HG02884 (cell line): ENCODE measurements around the gene C5orf22.
"Not testable (repeated sequence)": the region's sequence is repeated elsewhere in the genome, so short reads cannot be mapped to it uniquely, and the experiment has no call there.

Source experiments
- ATAC-seq: cut with Tn5 transposase; IDR thresholded peaks from one replicate; pipeline ENCODE4 v1.9.1; 2021; ENCODE audit warnings: mild to moderate bottlenecking, moderate library complexity; ENCODE audit not compliant: unreplicated experiment

The C5orf22 gene

GRCh38 chr5:31598640-31599611, 66.8 kb downstream of the C5orf22 start:
- no peak for ATAC-seq

GRCh38 chr5:31602305-31602704, 70.2 kb downstream of the C5orf22 start:
- ATAC-seq: not testable (repeated sequence)

- no peak for ATAC-seq
These were observed 72.1 kb downstream of the C5orf22 start for GRCh38 chr5:31604240-31604639.

GRCh38 chr5:31604644-31605043, 72.5 kb downstream of the C5orf22 start:
- ATAC-seq: no peak
